Stimulated activated CD8-positive, alpha-beta memory T cell treated with anti-CD3 and anti-CD28 coated beads, Interleukin-4, amount 100 ng/mL, for 48 hours (primary cell): ENCODE data around the gene MYO15B.
"Not testable (repeated sequence)": the region's sequence is repeated elsewhere in the genome, so short reads cannot be mapped to it uniquely, and the experiment has no call there.

Experiments used
- DNase-seq: peaks from one replicate; pipeline ENCODE4 v3.0.0-alpha.2; 2020

The MYO15B gene

DNA sequence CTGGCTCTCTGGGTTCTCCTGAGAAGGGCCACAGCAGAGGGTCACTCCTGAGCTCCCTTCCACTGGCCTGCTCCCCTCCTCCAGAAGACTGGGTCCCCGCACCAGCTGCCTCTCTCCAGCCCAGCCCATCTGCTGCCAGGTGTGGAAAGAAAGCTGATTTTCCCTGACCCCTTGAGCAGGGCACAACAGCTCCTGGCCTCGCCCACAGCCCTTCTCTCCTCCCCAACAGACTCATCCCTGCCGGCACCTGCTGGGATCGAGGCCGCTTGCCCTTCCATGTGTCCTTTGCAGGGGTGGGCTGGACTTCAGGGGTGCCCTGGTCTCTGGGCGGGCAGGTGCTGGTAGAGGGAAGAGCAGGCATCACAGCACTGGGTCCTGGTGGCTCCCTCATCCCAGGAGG, 40.8 kb downstream of the MYO15B start:
- DNase-seq = no peak

DNA sequence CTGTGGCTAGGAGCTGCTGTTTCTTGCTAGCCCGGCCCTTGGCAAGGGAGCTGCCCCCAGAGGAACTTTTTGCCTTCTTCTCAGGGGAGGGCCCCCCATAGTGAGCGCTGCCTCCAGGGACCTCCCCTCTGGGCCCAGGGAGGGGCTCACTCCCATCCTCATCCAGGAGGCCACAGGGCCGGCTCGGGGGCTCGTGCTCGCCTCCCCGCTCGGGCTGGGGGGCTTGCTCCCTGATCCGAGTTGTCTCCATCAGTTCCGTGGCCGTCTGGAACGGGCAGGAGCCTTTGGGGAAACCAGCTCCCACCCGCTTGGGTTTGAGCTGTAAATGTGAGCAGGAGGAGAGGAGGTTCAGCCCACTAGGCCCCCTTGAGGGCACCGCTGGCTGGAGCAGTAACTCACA, 41.6 kb downstream of the MYO15B start:
- no peak for DNase-seq

DNA sequence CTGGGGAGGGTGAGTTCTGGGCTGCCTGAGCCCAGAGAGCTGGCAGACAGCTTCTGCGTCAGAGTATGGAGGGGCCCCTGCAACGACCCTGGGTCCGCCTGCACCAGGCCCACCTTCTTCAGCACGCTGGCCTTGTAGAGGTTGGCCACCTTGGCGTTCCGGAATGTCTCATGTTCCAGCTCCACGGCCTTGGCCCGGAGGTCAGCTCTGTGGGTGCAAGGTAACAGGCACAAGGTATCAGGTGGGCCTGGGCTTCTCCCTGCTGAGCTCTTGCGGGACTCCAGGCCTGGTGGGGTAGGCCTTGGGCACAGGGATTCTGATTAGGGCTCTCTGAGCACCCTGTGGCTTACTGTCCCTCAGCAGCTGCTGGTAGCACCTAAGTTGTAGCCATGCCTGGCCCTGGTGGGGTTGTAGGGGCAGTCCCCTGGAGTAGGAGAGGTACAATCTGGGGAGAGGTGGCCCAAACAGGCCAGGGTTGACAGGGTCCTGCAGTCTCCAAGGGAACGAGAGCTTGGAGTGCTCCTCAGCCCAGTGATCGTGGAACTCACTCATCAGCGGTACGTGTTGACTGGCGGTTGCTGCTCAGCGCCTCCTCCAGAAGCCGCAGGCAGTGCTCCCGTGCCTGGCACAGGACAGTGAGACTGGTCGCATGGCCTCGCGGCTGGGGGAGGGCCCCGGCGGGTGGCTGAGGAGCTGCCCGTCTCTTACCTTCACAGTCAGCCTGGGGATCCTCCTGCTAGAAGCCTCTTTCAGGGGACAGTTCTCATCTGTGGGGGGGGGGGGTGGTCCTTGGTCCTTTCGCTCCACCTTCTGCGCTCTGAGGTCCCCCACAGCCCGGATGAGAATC, 42.7 kb downstream of the MYO15B start:
- DNase-seq = no peak

DNA sequence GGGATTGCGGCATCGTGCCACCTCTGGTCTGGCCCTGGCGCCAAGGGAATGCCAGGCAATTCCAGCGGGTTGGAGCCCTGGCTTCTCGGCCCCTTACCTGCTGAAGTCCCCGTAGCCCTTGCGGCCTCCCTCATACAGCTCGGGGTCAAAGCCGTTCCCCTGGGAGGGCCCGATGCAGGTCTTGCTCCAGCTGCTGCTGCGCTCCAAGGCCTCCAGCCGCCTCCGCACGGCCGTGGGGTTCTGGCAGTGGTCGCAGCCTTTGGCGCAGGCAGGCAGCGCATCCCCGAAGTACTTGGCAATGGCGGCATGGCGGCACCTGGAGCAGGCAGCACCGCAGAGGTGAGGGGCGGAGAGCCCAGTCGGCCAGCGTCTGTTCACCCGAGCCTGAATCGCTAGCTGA, 43.8 kb downstream of the MYO15B start:
- DNase-seq = no peak

DNA sequence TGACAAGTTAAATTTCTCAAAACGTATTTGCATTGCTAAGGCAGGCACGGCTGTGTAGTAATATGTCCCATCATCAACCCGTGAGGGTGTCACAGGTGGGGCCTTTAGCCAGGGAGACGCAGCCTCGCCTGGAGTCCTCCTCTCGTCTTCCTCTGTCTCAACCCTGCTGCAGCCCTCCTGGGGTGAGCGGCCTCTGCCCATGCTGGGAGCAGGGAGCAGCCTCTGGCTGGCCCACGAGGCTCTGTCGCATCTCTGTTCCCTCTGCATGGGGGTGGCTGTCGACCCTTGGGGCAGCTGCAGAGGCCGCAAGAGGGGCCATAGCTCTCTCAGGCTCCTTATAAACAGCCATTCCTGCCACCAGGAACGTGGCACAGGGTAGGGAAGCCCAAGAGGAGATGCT, 44.8 kb downstream of the MYO15B start:
- no peak for DNase-seq

DNA sequence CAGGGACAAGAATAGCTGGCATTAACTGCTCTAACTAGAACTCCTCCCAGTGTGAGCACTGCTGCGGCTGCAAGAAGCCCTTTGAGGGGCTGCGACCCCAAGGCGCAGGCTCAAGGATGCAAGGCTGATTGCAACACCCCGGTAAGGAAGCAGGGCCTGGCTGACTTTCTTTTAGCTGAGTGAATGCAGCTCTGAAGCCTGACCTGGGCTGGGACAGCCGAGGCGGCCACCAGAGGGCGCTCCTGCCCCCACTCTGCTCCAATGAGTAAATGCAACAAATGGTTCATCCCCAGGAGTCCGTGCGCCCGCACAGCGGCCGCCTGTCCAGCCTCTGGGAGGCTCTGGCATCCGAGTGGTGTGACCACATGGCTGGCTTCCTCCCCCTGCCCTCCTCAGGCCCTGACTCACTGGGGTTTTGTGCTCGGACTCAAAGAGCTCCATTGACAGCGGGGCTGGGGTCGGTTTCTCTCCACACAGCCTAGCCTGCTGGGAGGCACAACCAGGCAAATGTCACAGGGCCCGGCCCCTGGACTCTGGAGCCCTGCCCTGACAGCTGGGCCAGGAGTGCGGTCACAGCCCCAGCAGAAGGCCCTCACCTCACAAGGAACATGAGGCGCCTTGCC, 45.4 kb downstream of the MYO15B start, which contains the start of gene SMIM5:
SMIM5 (plus strand) TSS at position 572 of the 623 bp plus-strand sequence. CDS start 6,768 bp downstream, outside the sequence.
- peak; percentile 93 for DNase-seq

DNA sequence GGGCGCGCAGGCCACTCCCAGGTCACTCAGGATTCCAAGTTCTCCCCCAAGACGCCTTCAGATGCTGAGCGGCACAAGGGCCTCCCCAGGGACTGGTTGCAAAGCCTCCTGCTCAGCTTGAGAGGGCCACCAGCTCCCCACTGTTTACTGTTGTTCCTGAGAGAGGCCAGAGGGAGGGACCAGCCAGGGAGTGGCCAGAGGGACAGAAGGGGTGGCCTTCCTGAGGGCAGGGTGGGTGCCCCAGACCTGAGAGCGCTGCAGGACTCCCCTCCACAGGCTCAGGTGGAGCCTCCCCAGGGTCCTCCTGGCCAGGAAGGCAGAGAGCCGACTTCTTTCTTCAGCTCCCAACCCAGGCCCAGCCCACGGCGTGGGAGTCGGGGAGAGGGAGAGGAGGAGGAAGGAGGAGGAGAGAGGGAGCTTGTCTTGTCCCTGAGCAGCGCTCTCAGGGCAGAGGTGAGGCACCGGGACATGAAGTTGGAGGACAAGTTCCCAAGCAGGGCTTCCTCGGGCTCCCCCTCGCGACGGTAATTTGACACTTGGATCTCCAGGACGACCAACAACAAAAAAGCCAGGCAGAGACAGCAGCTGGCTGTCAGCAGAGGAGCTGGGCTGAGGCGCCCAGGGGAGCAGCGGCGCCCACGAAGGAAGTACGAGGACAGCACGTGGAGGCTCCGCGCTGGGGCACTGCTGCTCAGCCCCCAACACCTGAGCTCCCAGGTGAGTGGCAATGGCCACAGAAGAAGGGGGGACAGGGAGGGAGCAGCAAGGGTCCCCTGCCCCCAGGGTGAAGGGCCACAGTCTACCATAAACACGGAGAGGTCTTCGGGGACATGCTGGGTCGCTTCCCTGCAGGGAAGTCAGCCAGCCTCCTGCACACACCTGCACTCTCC, 46.1 kb downstream of the MYO15B start:
- DNase-seq = peak; percentile 58

DNA sequence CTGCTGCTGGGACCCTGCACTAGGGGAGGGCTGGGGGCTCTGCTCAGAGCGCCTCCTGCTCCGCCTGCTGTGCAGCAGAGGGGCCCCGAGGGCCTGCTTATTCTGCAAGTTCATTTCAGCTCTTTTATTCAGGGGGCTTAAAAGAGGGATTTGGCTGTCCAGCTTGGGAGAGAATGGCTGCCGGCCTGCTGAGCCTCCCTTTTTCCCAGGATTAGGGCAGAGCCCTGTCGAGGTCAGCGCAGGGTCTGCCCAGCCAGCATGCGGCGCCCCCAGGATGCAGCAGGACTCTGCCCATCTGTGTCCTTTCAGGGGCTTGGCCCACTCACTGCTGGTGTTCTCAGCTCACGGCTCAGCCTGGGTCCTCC, 46.8 kb downstream of the MYO15B start:
- no peak for DNase-seq

DNA sequence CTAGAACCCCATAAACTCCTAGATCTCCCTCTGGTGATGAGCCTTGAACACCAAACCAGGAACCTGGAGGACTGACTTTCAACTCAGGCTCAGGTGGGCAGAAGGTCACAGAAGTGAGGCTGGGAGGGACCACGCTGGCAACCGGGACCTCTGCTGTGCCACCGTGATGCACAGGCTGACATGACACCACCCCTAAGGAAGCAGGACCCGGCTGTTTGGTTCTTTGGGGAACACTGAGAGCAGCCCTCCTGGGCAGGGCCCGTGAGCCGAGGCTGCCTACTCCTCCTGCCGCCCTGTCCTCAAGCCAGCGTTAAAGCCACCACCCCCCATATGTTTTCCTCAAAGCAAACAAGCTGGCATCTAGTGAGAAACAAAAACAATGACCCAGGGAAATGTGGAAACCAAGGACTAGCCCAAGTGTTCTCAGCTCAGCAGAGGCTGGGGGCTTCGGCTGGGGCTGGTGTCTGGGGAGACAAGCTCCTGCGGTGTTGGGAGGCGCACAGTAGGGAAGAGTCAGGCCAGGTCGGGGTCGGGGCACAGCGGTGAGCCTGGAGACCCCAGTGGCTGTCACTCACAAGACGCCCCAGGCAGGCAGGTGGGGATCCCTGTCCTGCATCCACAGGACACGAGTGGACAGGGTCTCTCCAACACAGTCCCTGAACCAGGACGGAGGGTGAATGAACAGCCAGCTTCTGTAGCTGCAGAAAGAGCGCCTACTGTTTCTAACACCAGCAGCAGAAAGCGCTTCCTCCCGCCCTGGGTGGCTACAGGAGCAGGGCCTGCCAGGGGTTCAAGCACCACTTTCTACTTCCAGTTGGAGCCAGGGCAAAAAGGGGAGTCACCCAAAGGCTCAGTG, 47.4 kb downstream of the MYO15B start:
- no peak for DNase-seq

DNA sequence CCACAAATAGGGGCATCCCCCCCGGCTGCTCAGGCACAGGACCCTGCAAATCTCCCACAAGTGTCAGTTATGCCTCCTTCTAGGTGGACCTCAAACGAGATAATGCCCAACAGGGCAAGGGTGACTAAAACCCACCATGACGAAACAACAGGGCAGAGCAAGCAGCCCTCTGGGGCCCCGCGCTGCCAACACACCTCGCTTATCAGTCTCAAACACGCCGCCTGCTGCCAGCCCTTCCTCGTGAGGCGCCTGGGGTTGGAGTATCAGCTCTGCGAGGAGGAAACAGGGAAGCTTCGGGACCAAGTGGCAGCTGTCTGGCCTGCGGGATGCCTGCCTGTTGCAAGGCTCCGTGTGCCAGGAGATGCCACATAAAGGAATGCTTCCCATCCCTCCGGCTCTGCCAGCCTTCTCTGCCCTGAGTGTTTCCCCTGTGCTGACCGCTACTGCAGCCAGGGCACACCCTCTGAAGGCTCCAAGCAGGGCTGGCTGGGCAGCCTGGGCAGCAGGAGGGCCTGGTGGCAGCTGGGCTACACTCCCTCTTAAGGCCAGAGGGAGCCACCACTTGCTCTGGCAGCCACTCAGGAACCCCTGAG, 48.1 kb downstream of the MYO15B start:
- no peak for DNase-seq

DNA sequence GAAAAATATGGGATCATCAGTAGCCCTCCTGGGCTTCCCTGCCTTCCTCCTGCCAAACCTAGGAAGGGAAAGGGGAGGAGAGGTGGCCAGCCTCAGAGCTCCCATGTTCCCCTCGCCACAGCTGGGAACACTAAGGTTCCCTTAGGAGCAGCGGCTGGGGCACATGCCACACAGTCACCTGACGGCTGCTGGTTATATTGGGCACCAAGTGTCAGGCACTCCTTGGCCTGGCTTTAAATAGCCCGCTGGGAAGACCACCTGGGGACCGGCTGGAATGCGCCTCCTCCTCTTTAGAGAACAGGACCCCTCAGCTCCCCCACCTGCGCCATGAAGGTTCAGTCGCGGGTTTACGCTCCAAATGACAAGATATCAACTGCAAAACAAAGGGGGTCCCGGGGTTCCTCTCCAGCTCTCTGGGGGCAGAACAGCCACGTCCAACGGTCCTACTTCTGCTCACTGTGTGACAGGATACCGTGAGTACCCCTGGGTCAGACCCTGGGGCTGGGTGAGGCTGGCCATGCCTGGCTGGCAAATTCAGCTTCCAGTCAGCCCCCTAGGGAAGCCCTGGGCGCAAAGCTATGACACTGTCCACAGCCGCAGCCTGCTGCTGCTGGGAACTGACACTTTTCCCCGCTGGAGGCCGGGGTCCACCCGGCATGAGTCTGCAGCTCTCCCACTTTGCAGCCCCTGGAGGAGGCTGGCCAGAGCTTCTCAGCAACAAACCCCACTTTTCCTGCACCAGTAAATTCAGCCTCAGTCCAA, 49.0 kb downstream of the MYO15B start:
- no peak for DNase-seq

DNA sequence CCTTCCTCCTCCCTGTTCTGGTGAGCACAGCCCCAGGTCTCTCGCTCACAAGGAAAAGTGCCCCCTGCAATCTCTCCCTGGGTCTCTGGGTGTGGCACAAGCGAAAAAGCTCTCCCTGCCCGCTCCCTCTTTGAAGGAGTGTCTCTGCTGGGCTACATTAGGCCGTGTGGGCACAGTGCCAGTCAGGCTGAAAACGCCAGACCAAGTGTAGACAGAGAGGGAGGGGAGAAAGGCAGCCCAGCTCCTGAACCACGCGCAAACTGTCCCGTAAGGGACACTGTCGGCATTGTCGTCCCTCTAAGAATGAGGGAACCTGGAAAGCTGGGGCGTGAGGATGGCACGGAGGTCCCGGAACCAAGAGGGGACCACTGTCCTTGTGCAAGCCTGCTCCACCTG, 49.5 kb downstream of the MYO15B start:
- no peak for DNase-seq

DNA sequence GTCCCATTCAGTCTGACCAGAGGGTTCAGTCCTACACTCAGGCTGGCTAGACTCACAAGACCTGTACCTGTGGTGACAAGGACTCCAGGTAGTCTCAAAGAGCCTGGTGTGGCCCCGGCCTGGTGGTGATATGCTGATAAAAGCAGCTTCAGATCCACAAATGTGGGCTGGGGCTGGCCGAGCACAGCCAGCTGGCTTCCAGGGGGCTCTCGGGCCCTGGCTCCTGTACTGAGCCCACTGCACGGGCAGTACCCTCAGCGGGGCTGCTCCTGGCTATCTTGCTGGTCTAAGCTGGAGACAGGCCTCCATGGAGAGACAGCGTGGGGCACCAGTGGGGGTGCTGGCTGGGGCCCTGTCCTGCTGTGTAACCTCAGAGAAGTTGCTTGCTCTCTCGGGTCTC, 50.0 kb downstream of the MYO15B start:
- DNase-seq = no peak

DNA sequence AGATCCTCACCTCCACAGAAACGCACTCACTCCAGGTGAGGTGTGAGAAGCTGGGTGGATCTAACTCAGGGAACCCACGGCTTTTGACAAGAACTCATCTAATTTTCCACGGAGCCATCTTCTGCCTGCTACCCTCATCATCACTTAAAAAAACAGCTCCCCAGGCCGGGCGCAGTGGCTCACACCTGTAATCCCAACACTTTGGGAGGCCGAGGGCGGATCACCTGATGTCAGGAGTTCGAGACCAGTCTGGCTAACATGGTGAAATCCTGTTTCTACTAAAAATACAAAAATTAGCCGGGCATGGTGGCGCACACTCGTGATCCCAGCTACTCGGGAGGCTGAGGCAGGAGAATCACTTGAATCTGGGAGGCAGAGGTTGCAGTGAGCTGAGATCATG, 50.4 kb downstream of the MYO15B start:
- DNase-seq = not testable (repeated sequence)

DNA sequence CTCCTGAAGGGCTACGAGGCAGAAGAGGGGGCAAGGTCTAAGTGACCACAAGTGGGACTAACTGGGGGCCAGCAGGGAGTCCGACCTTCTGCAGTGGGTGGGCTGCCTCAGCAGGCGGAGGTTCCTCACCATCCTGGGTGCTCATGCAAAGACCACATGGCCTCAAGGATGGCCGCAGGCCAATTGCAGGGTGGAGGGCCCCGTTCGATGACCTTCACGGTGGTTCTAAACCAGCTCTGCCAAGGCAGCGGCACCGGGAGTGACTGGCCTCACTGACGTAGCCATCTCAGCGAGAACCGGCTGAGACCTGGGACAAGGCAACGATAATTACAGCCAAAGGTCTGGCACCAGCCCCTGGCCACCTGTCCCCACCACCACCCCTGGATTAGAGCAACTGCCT, 51.3 kb downstream of the MYO15B start:
- no peak for DNase-seq

DNA sequence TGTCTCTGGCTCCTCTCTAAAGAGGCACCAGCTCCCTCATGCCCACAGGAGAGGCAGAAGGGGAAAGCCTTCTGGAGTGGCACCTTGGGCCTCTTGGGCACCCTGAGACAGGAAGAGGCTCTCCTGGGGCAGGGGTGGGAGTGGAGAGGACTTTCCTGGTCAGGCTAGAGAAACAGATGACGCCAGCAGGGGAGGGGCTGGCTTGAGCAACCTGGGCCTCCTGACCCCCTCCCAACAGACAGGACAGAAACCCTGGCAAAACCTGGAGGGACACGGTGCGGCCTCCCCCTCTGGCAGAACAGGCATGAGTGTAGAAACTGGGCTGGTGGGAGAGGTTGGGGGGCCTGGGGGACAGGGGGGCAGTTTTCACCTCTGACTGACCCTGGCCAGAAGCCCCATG, 51.7 kb downstream of the MYO15B start:
- DNase-seq = no peak

DNA sequence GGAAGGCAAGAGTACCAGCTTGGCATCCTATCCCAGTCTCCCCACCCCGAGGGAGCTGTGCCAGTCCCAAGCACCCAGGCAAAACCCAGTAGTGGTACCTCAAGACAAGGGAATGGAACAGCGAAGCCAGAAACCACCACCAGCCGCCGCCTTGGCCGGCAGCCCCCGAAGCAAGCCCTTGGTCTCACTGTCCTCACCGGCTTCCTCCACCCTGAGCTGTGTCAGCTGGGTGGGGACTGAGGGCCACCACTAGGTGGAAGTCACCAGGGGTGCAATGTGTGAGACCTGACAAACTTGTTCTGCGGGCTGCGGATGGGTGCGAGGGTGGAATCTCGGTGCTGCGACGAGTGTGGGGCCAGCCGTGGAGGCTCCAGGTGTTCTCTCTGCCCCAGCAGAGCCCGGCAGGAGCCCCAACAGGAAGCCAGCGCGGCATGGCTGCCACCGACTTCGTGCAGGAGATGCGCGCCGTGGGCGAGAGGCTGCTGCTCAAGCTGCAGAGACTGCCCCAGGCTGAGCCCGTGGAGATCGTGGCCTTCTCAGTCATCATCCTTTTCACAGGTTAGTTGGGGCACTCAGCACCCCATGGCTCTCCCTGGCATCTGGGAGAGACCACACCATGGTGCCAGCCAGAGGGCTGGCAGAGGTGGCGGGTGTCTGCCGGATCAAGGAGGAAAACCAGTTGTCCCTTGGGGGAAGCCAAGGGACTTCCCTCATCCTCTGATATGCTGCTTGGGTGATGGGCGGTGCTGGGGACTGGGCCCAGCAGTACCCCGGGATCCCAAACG, 52.4 kb downstream of the MYO15B start:
- DNase-seq = no peak

DNA sequence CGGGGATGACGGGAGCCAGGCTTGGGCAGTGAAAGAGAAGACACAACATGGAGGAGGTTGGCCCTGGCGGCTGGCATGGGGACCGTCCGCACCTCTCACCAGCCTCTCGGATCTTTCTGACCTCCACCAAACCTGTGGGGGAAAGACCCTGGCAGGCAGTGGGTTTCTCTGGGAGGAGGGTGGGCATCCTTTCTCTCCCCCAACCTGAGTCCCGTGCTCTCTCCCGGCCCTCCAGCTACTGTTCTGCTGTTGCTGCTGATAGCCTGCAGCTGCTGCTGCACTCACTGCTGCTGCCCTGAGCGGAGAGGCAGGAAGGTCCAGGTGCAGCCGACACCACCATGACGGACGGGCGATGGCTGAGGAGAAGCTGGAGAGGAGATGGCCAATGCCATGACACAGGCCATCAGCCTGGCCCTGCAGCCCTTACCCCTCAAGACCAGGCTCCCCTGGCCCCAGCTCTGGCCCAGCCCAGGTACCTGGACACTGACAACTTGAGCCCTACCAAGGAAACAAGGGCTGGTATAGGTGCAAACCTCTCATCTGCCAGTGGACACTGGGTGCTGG, 53.0 kb downstream of the MYO15B start:
- no peak for DNase-seq

DNA sequence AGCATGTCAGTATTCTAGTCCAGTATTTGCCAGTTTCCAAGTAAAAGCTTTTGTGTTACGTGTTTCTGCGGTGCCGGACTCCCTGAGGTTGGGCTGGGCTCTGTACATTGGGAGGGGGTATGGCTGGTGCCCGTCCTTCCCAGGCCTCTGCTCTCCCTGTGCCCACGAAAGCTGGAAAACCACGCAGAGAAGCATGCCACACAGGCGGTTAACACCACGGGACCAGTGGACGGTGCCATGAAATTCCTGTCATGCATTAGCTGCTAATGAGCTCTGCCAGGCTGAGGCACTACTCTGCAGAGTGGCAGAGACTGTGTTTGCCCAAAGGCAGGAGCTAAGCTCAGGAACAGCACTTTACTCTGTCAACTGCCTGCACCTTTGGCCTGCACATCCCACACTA, 53.7 kb downstream of the MYO15B start:
- DNase-seq = no peak

DNA sequence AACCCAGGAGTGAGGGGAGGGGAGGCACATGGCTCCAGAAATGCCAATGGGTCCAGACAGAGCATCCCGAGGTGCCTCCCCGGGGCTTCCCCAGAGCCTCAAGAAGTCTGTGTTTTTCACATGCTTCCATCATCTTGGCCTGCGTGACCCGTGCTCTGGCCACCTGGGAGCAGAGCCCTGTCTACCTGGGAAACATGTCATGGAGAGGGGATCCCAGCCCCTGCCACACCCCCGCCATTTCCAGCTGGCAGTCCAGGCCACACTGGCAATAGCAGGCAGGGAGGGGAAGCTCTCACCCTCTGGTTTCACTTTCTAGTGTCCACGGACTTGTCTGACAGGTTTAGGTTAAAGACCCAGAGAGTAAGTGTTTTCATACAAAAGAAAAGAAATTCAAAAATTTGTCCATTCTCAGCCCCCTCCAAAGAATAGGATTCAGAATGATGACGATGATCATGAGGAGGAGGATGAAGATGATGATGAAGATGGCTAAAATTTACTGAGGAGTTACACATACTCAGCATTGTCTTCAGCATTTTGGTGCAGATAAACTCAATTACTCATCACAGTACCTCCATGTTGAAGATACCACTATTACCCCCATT, 54.7 kb downstream of the MYO15B start:
- no peak for DNase-seq
